ENCODE results near the gene LAMTOR4. TPM values are rescaled to one million over a fixed set of nuclear protein-coding genes. Genes with fewer than 3 reads are reported as not detected.
A peak's percentile ranks its signal among the peaks of the same experiment; 100 is the strongest.

LAMTOR4 gene
- total RNA-seq, 1 donor from 2014 or later = 100 TPM

DNA sequence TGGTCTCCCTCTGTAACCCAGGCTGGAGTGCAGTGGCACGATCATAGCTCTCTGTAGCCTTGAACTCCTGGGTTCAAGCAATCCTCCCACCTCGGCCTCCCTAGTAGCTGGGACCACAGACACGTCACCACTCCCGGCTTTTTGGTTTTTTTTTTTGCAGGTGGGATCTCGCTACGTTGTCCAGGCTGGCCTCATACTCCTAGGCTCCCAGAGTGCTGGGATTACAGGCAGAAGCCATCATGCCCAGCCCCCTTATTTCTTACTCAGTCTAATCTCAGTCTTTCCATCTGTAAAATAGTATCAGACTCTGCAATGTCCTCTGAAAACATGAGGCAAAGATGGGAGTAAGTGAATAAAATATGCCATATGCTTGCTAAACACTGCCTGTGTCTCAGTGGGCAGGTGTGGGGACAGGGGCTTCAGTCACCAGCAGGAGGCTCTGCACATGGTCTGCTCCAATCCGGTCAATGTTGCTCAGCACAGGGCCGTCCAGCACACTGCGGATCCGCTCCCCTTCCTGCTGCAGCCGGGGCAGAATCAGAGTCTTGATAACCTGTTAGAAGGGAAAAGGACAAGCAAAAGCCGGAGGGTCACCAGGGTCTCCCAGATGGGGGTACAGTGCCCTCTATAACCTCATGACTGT, 39.1 kb upstream of the LAMTOR4 start:
- Histone ChIP-seq H3K4me1 (no peaks in the 10 kb centered on the region), H3K36me3 (peaks cover 94% of the 10 kb centered on the region), H3K4me3 (no peak overlapping the region), H3K27ac (replicated peaks) (no peak overlapping the region), H3K27me3 (ENCODE audit: low read depth) (no peaks in the 10 kb centered on the region), H3K9me3 (replicated peaks) (no peaks in the 10 kb centered on the region)
- TF ChIP-seq, protein P1, sequence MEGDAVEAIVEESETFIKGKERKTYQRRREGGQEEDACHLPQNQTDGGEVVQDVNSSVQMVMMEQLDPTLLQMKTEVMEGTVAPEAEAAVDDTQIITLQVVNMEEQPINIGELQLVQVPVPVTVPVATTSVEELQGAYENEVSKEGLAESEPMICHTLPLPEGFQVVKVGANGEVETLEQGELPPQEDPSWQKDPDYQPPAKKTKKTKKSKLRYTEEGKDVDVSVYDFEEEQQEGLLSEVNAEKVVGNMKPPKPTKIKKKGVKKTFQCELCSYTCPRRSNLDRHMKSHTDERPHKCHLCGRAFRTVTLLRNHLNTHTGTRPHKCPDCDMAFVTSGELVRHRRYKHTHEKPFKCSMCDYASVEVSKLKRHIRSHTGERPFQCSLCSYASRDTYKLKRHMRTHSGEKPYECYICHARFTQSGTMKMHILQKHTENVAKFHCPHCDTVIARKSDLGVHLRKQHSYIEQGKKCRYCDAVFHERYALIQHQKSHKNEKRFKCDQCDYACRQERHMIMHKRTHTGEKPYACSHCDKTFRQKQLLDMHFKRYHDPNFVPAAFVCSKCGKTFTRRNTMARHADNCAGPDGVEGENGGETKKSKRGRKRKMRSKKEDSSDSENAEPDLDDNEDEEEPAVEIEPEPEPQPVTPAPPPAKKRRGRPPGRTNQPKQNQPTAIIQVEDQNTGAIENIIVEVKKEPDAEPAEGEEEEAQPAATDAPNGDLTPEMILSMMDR (IDR thresholded peaks at IDR 0.05; ENCODE audit: borderline replicate concordance) = no peak
- DNase-seq = no peak
- intact Hi-C loops (cut with micrococcal nuclease) = no loop called here

DNA sequence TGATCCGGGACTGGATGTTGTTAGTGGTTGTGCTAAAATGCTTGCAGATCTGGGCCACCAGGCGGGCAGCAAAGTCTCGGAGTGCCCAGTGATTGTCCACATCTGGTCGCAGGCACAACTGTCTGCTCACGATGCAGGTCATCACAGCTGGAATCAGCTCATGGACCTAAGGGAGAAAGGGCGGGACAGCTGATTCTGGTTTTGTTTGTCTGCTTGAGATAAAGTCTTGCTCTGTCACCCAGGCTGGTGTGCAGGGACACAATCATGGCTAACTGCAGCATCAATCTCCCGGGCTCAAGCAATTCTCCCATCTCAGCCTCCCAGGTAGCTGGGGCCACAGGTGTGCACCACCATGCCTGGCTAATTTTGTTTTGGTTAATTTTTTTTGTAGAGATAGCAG, 37.6 kb upstream of the LAMTOR4 start:
- Histone ChIP-seq H3K9me3 (replicated peaks) (no peaks in the 10 kb centered on the region), H3K27me3 (ENCODE audit: low read depth) (no peaks in the 10 kb centered on the region), H3K4me1 (no peaks in the 10 kb centered on the region), H3K36me3 (peaks cover 83% of the 10 kb centered on the region), H3K4me3 (no peak overlapping the region), H3K27ac (replicated peaks) (no peak overlapping the region)
- TF ChIP-seq, protein P1 (IDR thresholded peaks at IDR 0.05; ENCODE audit: borderline replicate concordance) = no peak
- intact Hi-C loops (cut with micrococcal nuclease) = no loop called here
- DNase-seq = no peak

DNA sequence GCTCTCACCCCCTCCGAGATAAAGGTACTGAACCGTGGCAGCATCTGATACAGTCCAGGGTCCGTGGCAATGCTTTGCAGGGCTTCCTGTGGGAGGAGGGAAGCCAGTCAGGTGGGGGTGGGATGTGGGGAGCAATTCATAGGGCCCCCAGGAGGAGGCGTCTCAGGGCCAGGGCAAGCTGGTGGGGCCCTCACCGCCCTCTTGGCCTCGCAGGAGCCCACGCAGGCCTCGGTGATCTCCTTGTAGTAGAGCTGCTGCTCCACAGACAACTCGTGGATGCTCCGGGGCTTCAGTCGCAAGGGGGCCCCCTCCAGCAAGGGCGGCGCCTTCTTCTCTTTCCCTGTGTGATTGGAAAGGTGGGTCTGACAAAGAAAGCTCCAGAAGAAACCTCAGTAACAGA, 36.8 kb upstream of the LAMTOR4 start:
- intact Hi-C loops (cut with micrococcal nuclease) = no loop called here
- TF ChIP-seq, protein P1 (IDR thresholded peaks at IDR 0.05; ENCODE audit: borderline replicate concordance) = no peak
- Histone ChIP-seq H3K27me3 (ENCODE audit: low read depth) (no peaks in the 10 kb centered on the region), H3K9me3 (replicated peaks) (no peaks in the 10 kb centered on the region), H3K4me3 (no peak overlapping the region), H3K36me3 (peaks cover 75% of the 10 kb centered on the region), H3K27ac (replicated peaks) (no peak overlapping the region), H3K4me1 (no peaks in the 10 kb centered on the region)
- no peak for DNase-seq

DNA sequence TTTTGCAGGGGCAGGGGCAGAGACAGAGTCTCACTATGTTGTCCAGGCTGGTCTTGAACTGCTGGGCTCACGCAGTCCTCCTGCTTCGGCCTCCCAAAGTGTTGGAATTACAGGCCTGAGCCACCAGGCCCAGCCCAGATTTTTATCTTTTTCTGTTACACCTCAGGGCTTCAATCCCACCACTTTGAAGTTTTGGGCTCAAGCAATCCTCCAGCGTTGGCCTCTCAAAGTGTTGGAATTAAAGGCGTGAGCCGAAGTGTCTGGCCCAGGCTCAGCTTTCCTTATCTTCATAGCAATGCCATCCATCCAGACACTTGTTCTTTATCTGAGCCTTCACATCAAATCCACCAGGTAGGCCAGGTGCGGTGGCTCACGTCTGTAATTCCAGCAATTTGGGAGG, 33.7 kb upstream of the LAMTOR4 start:
- Histone ChIP-seq H3K27me3 (ENCODE audit: low read depth) (no peaks in the 10 kb centered on the region), H3K27ac (replicated peaks) (no peak overlapping the region), H3K4me1 (peaks cover 21% of the 10 kb centered on the region), H3K9me3 (replicated peaks) (no peaks in the 10 kb centered on the region), H3K36me3 (peaks cover 44% of the 10 kb centered on the region), H3K4me3 (no peak overlapping the region)
- intact Hi-C loops (cut with micrococcal nuclease) = no loop called here
- no peak for DNase-seq
- TF ChIP-seq, protein P1 (IDR thresholded peaks at IDR 0.05; ENCODE audit: borderline replicate concordance) = no peak

DNA sequence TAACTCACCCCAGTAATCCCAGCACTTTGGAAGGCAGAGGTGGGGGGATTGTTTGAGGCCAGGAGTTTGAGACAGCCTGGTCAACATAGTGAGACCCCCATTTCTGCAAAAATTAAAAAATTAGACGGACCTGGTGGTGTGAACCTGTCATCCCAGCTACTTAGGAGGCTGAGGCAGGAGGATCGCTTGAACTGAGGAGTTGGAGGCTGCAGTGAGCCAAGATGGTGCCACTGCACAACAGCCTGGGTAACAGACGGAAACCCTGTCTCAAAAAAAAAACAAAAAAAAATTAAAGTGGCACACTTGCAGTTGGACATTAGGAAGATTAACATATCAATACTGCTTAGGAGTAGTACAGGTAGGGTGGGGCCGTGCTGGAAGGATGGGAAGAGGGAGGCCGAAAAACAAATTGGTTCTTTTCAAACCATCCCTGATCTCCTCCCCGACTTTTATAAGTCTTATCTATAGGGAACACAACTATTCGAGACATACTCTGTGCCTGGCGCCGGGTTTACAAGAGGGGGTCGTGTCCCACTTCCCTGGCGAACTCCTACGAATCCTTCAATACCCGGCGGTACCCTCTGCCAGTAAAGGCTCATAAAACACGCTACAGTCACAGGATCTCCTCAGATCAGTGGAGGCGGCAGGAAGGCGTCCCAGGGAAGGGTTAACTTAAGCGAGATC, 30.2 kb upstream of the LAMTOR4 start:
- H3K27ac ChIP-seq (replicated peaks) = peak overlapping the region; percentile 97

More for the DNA sequence above, 30.2 kb upstream of the LAMTOR4 start:
- peak overlapping the region; percentile 97 for H3K4me3 ChIP-seq
- H3K36me3 ChIP-seq = peaks cover 15% of the 10 kb centered on the region
- no peaks in the 10 kb centered on the region for H3K9me3 ChIP-seq (replicated peaks)
- TF ChIP-seq, protein P1 (IDR thresholded peaks at IDR 0.05; ENCODE audit: borderline replicate concordance) = no peak
- peaks cover 29% of the 10 kb centered on the region for H3K4me1 ChIP-seq
- intact Hi-C loops (cut with micrococcal nuclease) = no loop called here
- DNase-seq = no peak
- no peaks in the 10 kb centered on the region for H3K27me3 ChIP-seq (ENCODE audit: low read depth)
